GM12801 (cell line): Measurements from ENCODE around the gene BST1.

Source experiments
- CTCF ChIP-seq: IDR thresholded peaks from one replicate; pipeline ENCODE4 v1.5.1; 2011; ENCODE audit warnings: control low read depth; ENCODE audit not compliant: insufficient read length; ENCODE audit errors: extremely low read depth

The BST1 gene

GRCh38 chr4:15776871-15777648 is 74.2 kb downstream of the BST1 start:
- TF ChIP-seq CTCF = no peak

- no peak for TF ChIP-seq CTCF
These were observed 74.9 kb downstream of the BST1 start for GRCh38 chr4:15777697-15778288.

- no peak for TF ChIP-seq CTCF
These were observed 75.7 kb downstream of the BST1 start, which contains the start of gene CD38 for GRCh38 chr4:15778289-15779241. CD38 (plus strand) TSS chr4:15778328; CDS start chr4:15778415, 87 bp downstream.

GRCh38 chr4:15779306-15779705 is 76.4 kb downstream of the BST1 start:
- TF ChIP-seq CTCF = no peak

- no peak for TF ChIP-seq CTCF
These were observed 76.9 kb downstream of the BST1 start for GRCh38 chr4:15779809-15780208.

- TF ChIP-seq CTCF = no peak
These were observed 78.7 kb downstream of the BST1 start for GRCh38 chr4:15781427-15782095.
